CD4-positive, alpha-beta T cell (primary cell): Measurements from ENCODE around the gene KIF11. TPM values are rescaled to one million over a fixed set of nuclear protein-coding genes. Genes with fewer than 3 reads are reported as not detected.

Experiments used
- ATAC-seq: fragments of 200-7000 bp; cut with Tn5 transposase; one replicate; pipeline ENCODE4 v1.10.0; 2022; ENCODE audit warnings: mild to moderate bottlenecking; ENCODE audit not compliant: poor library complexity
- CTCF ChIA-PET: fragments of 350-600 bp; sonication (Branson Sonifier 250); formaldehyde crosslinking; loops from one replicate; lab custom pipeline; 2021; ENCODE audit warnings: antibody characterized with exemption, inconsistent platforms; lab: Charles Lee
- POLR2A ChIA-PET: fragments of 350-600 bp; sonication (Branson Sonifier 250); formaldehyde crosslinking; loops from one replicate; lab custom pipeline; 2021; ENCODE audit warnings: antibody characterized with exemption, inconsistent platforms; lab: Charles Lee
- DNase-seq, 14 experiments: peaks; one replicate each; pipeline ENCODE4 v3.0.0-alpha.2; 2013 to 2020; ENCODE audit warnings: mixed read lengths in 2 of 14
- H3K27ac ChIP-seq, 2 donors: one replicate each; pipeline versions ENCODE4 v1.5.1 to v1.7.0; 2013; ENCODE audit warnings: low read length in 2 of 2, low read depth in 1 of 2, mild to moderate bottlenecking in 1 of 2
- H3K27me3 ChIP-seq, 2 experiments: 1 replicate in 1 of 2; 2 replicates in 1 of 2; pipeline versions ENCODE4 v1.6.1 to v1.7.0; 2013; ENCODE audit warnings: low read length in 2 of 2, control low read depth in 1 of 2, mild to moderate bottlenecking in 1 of 2, moderate library complexity in 1 of 2; ENCODE audit not compliant: insufficient read depth in 2 of 2, control insufficient read depth in 1 of 2
- H3K36me3 ChIP-seq: one replicate; pipeline ENCODE4 v1.6.1; 2013; ENCODE audit warnings: low read length, control low read depth; ENCODE audit not compliant: insufficient read depth
- H3K4me1 ChIP-seq: one replicate; pipeline ENCODE4 v1.6.1; 2013; ENCODE audit warnings: low read length, control low read depth; ENCODE audit not compliant: insufficient read depth
- H3K4me3 ChIP-seq: one replicate; pipeline ENCODE4 v1.5.1; 2013; ENCODE audit warnings: mild to moderate bottlenecking, low read length, moderate library complexity
- H3K9me3 ChIP-seq, 2 experiments: 1 replicate in 1 of 2; 2 replicates in 1 of 2; pipeline versions ENCODE4 v1.6.1 to v1.7.0; 2013; ENCODE audit warnings: low read length in 2 of 2, mild to moderate bottlenecking in 2 of 2, control low read depth in 1 of 2, moderate library complexity in 1 of 2; ENCODE audit not compliant: control insufficient read depth in 1 of 2, insufficient read depth in 1 of 2
- H3K27ac Mint-ChIP-seq: one replicate; pipeline ENCODE4 v1.8.0; 2020; ENCODE audit warnings: mixed read lengths
- H3K27me3 Mint-ChIP-seq: one replicate; pipeline ENCODE4 v1.8.0; 2021; ENCODE audit warnings: mixed read lengths
- H3K36me3 Mint-ChIP-seq: one replicate; pipeline ENCODE4 v1.8.0; 2021; ENCODE audit warnings: low read depth, mixed read lengths
- H3K4me1 Mint-ChIP-seq: one replicate; pipeline ENCODE4 v1.8.0; 2021; ENCODE audit warnings: low read depth, mixed read lengths
- H3K4me3 Mint-ChIP-seq: one replicate; pipeline ENCODE4 v1.8.0; 2020; ENCODE audit warnings: mild to moderate bottlenecking, mixed read lengths
- H3K9me3 Mint-ChIP-seq: one replicate; pipeline ENCODE4 v1.8.0; 2020; ENCODE audit warnings: mixed read lengths
- intact Hi-C, 2 experiments: fragments of 100-400 bp; cut with DNase I in 1 of 2; cut with micrococcal nuclease in 1 of 2; formaldehyde crosslinking; loops; one replicate each; pipeline versions ENCODE4 v1.15.1 to v1.9.0; 2023 to 2025; cut with DNase I, micrococcal nuclease
- total RNA-seq, 174 experiments: library from RNA in 2 of 174; stranded (reverse) in 2 of 174; gene quantifications; one replicate each; pipeline ENCODE4 v1.2.3 and lab custom pipeline; 2021 to 2026
- TF ChIP-seq, protein P1 (sequence below): fragments of 200-600 bp; IDR thresholded peaks from one replicate; pipeline ENCODE4 v1.8.0; 2022; ENCODE audit warnings: antibody characterized with exemption, mild to moderate bottlenecking

KIF11 gene
- total RNA-seq, 2 experiments from 2014 or later: 0.38 to 0.47 TPM

DNA sequence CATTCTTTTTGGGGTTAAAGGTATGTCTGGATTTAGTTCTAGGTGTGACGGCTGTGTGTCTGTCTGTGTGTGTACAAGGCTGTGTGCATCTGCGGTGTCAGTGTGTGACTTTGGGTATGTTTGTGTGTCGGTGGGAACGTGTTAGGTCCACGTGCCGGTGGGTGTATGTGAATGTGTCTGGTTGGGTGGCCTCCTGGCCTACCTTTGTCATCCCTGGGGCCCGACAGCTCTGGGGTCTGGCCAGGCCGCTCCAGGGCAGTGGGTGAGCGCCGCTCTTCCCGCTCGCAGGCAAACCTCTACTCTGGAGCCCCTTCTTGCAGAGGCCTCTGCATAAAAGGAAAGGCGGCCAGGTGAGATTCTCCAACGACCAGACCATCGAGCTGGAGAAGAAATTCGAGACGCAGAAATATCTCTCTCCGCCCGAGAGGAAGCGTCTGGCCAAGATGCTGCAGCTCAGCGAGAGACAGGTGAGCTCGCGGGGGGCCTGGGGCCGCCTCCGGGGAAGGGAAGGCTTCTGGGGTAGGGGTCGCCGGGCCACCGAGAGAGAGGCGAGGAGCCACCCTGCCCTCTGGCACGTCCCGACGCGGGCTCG is 99.2 kb downstream of the KIF11 start:
- Histone ChIP-seq H3K27ac (no peak overlapping the region), H3K9me3 (peaks cover 0 to 33% of the 10 kb centered on the region in 2 experiments), H3K4me3 (peak overlapping the region; percentile 46), H3K36me3 (no peaks in the 10 kb centered on the region), H3K27me3 (peaks cover 47 to 64% of the 10 kb centered on the region in 2 experiments), H3K4me1 (peaks cover 37% of the 10 kb centered on the region)
- peak in 1 of 14 experiments; percentile 9 for DNase-seq
- ATAC-seq: no peak
- Mint-ChIP-seq H3K36me3 (no peaks in the 10 kb centered on the region), H3K27me3 (peaks cover 79% of the 10 kb centered on the region), H3K4me3 (peak overlapping the region; percentile 85), H3K9me3 (no peaks in the 10 kb centered on the region), H3K27ac (no peak overlapping the region), H3K4me1 (peaks cover 32% of the 10 kb centered on the region)
- ChIA-PET CTCF (no interaction called here), POLR2A (no interaction called here)
- intact Hi-C loops: no loop called here
- TF ChIP-seq, protein P1, sequence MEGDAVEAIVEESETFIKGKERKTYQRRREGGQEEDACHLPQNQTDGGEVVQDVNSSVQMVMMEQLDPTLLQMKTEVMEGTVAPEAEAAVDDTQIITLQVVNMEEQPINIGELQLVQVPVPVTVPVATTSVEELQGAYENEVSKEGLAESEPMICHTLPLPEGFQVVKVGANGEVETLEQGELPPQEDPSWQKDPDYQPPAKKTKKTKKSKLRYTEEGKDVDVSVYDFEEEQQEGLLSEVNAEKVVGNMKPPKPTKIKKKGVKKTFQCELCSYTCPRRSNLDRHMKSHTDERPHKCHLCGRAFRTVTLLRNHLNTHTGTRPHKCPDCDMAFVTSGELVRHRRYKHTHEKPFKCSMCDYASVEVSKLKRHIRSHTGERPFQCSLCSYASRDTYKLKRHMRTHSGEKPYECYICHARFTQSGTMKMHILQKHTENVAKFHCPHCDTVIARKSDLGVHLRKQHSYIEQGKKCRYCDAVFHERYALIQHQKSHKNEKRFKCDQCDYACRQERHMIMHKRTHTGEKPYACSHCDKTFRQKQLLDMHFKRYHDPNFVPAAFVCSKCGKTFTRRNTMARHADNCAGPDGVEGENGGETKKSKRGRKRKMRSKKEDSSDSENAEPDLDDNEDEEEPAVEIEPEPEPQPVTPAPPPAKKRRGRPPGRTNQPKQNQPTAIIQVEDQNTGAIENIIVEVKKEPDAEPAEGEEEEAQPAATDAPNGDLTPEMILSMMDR: no peak

DNA sequence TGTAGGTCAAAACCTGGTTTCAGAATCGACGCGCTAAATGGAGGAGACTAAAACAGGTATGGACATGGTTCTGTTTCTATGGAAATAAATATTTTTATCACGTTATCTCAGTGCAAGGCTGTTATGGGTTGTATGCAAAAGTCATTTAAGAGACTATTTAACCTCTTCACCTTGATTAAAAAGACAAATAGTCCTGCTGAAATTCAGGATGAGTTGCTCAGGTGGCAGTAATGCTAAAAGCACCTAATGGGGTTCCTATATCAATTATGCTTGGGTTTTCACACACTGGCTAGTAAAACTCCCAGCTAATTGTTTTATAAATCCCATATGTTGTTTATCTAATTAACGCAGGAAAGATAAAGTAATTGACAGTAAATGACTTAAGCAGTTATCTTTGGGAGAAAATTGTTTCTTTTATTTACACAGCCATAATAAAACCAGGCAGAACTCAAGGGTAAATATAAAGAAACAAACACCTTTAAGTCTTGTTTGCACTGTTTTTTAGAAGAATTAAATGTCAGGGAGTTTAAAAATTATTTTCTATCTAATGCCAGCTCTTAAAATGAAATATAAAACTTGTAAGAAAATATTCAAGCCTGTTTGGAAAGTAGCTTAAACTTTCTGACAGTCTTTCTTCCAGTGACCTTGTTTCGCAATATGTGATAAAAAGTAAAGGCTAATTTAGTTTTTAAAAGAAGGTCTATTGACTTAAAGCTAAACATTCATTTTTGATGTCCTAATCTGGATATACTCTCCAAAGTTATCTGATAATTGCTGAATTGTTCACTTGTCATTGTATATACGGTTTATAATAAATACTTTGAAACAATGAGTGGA is 100.0 kb downstream of the KIF11 start:
- Mint-ChIP-seq H3K4me3 (peak overlapping the region; percentile 74), H3K9me3 (no peaks in the 10 kb centered on the region), H3K4me1 (peaks cover 38% of the 10 kb centered on the region), H3K36me3 (no peaks in the 10 kb centered on the region), H3K27me3 (peaks cover 80% of the 10 kb centered on the region), H3K27ac (no peak overlapping the region)
- TF ChIP-seq, protein P1: no peak
- no peak for DNase-seq
- H3K27ac ChIP-seq: no peak overlapping the region
- ChIA-PET POLR2A (no interaction called here), CTCF (interaction anchor here (0.5 to 1.1 kb wide), 2 partner anchors 10 to 94 kb away, joined by 3 read pairs; no protein-coding TSS in a partner anchor)
- H3K27me3 ChIP-seq: peaks cover 49 to 69% of the 10 kb centered on the region in 2 experiments
- peaks cover 0 to 33% of the 10 kb centered on the region in 2 experiments for H3K9me3 ChIP-seq
- intact Hi-C loops: no loop called here
- H3K4me1 ChIP-seq: peaks cover 37% of the 10 kb centered on the region
- no peak overlapping the region for H3K4me3 ChIP-seq
- no peaks in the 10 kb centered on the region for H3K36me3 ChIP-seq
- ATAC-seq: no peak

DNA sequence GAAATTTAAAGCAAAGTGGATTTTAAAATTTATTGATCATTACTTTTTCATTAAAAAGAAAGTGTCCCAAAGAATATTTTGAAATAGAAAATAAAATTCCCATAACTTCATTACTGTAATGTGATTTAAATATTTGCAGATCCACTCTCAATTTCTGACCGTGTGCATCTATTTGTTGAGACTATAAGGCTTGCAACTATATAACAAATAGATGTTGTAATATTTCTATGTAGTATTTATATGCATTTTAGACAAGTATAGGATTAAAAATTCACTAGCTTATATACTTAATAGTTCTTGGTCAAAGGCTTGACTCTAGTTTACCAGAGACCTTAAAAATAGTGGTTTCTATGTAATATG is 100.6 kb downstream of the KIF11 start:
- intact Hi-C loops: no loop called here
- no peak overlapping the region for H3K4me3 ChIP-seq
- H3K27me3 Mint-ChIP-seq: peaks cover 79% of the 10 kb centered on the region

More for the DNA sequence above, 100.6 kb downstream of the KIF11 start:
- ATAC-seq (no peak), DNase-seq (no peak)
- Histone ChIP-seq H3K4me1 (peaks cover 39% of the 10 kb centered on the region), H3K9me3 (peaks cover 0 to 33% of the 10 kb centered on the region in 2 experiments), H3K27me3 (peaks cover 51 to 70% of the 10 kb centered on the region in 2 experiments), H3K27ac (no peak overlapping the region), H3K36me3 (no peaks in the 10 kb centered on the region)
- CTCF ChIA-PET: interaction anchor here (1.1 kb wide), 1 partner anchor 9 kb away, joined by 3 read pairs; no protein-coding TSS in a partner anchor
- H3K9me3 Mint-ChIP-seq: no peaks in the 10 kb centered on the region
- no peak overlapping the region for H3K4me3 Mint-ChIP-seq
- no peak overlapping the region for H3K27ac Mint-ChIP-seq
- TF ChIP-seq, protein P1: no peak
- POLR2A ChIA-PET: interaction anchor here (0.6 kb wide), 1 partner anchor 12 kb away, joined by 3 read pairs; no protein-coding TSS in a partner anchor
- peaks cover 38% of the 10 kb centered on the region for H3K4me1 Mint-ChIP-seq
- H3K36me3 Mint-ChIP-seq: no peaks in the 10 kb centered on the region
